GM19035 (cell line): Measurements from ENCODE around the gene FOXP1.

ENCODE experiments used
- ATAC-seq: cut with Tn5 transposase; IDR thresholded peaks from one replicate; pipeline ENCODE4 v1.9.1; 2021; ENCODE audit not compliant: unreplicated experiment

FOXP1 gene

DNA sequence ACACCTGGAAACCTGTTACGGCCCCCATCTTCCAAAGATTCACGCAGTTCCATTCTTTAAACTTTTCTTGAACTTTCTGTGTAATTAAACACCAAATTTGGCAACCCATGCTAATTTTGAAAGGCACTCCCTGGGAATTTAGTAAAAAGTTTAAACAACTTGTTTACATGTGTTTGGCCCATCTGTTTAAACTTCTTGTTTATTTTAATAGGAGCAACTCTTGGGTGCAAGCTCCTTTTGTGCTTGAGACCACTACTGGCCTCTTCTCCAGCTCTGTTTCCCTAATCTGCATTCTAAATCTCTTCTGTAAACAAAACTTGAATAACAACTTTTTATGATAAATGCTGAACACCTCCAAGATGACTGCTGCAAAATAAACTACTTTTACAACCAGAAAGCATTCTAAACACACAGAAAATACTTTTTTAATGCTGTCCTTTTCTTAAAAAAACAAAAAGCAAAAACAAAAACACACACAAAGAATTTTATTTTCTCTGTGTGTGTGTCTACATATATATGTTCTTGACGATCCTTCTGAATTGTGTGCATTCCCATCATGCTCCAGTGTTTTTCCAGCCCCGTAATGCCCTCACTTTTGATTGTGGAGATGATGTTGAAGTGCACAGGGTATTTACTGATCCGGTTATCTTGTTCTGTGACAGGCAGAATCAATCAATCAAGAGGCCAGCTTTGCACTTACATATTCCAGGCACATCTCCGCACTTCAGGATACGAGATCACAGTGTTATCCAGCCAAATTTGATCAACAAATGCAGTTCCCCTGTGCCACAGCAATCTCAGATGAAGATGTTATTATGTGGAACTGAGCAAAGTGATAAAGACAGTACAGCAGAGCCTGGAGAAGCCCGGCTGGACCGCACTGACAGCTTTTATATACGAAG is 416.9 kb downstream of the FOXP1 start:
- ATAC-seq = no peak

DNA sequence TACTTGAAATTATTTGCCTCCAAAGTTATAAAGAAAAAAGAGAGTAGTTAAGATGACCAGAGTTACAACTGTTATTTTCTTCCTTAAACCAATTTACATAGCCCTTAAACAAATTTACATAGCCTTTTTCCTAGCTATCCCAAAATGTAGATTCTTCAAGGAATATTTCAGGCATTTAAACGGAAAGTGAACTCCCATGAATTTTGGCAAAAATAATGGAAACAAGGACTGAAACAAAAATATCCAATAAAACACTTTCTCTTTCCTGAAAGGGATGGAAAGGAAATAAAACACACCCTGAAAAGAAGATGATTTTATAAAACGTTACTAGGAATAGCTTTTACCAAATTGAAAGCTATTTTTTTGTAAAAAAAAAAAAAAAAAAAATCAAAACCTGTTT is 418.6 kb downstream of the FOXP1 start:
- no peak for ATAC-seq

DNA sequence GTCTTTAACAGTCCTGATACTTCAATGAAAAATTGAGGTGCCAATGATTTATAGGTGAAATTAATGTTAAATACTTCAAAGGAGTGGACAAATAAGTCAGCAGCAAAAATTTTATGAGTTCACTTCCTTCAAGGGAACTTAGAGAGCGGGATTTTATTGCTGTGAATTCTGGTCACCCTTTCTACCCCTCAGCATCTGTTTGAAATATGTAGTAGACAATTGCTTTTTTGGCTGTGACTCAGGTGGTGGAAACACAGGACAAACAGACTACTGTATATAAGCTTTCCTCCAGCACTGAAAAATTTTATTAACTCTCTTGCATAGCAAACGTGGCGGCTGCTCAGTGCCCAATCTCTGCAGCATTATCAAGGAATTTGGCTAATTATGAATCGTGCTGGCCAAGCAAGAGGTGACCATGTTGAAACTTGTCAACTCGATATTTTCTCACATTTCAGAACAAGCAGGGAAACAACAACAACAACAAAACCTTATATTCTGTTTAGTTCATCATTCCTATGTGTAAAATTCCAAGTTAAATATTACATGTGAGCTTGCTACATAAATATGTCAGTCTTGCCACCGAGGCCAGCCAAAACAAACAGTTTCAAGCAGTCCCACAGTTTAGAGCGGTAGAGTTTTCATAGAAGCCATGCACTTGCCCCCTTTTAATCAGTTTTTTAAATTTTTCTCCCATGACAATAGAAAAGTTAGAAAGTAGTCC is 420.2 kb downstream of the FOXP1 start:
- no peak for ATAC-seq

DNA sequence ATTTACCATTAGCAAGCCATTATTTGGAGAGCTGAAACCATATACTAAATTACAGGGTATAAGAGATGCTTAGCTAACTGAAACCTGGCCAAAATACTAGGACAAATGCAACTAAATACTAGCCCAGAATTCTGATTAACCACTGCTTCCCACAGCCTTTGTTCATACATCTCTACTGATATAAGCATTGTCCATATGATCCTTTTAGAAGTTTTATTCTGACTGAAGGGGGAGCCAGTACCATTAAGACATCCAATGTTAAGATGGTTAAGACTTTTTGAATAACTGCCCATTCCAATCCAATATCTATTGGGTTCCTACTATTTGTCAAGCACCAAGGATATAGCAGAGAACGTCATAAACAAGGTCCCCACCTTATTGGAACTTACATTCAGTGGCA is 421.3 kb downstream of the FOXP1 start:
- ATAC-seq = no peak

DNA sequence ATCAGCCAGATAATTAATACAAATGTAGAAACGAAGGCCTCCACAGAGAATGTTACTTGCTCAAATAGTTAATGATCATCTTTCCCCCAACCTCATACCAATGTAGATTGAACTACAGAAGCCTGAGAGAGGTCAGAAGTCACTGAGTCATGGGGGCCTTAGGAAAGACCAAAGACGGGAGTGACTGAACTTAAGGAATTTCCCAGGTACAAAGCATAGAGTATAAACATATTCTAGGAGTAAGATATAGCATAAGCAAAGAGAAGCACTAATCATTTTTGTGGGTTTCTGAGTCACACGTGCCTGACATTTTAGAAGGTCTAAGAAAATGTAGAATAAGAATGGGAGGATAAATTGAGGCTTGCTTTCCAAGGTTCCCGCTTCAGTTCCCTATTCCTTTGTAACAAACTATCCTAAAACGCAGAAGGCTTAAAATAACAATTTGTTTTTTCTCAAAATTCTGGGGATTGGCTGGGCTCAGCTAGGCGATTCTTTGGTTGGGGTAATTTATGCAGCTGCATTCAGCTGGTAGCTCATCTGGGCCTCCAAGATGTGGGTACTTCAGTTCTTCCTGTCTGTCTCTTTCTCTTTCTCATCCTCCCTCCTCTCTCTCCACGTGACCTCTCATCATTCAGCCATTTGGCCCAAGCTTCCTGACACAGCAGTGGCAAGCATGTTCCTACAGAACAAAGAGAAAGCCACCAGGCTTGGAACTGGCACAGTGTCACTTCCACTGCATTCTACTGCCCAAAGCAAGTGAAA is 422.6 kb downstream of the FOXP1 start:
- no peak for ATAC-seq

DNA sequence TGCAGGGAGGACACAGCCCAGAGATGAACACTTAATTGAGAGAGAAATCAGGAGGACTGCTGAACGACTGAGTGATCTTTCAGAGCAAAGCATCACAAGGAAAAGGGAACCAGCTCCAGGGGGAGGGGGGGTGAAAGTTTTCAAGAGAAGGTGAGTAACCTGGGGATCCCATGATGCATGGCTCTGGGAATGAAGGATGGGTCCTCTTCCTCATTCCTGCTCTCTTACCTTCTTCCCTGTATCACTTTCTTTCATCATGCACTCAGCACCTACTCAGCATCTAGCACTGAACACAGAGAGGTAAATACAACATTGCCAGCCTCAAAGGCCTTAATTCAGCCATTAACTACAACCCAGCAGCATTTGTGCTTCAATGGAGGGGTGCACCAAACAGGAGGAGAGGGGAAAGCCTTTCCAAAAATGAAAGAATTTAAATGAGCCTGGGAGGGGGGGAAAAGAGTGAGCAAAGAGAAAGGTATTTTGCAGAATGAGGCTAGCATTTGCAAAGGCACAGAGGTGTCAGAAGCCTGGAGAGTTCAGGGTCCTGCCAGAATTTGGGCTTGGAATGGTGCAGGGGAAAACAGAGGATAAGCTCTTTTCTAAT is 427.4 kb downstream of the FOXP1 start:
- ATAC-seq = no peak

DNA sequence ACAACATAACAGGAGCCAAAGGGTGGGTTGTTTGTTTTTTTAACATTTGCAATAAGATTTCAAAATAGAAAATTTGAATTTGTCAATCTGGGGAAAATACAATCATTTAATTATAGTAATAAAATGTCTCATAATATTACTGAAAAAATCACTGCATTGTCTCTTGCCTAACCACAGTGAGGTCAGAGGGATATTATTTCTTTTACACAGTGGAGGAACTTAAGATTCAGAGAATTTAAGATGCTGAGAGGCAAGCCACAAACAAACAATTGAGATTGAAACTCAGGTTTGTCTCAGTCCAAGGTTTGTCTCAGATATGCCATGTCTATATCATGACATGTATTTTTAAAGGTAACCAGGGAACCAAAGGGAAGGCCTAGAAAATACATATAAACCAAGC is 428.7 kb downstream of the FOXP1 start:
- no peak for ATAC-seq

DNA sequence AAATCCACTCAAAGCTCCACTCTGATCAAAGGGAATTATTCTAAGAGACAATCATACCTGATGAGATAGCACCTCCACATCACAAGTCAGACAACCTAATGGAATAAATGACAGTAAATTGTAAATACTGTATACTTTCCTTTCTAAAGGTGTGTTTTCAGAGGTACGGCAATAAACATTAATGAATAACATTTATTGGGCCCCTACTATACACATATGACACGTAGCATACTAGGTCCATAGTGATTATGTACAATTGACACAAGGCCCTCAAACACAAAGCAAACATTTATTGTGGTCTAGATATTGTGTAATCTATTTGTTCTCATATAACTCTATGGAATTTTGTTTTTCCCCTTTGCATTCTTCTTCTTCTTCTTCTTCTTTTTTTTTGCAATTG is 429.8 kb downstream of the FOXP1 start:
- no peak for ATAC-seq

DNA sequence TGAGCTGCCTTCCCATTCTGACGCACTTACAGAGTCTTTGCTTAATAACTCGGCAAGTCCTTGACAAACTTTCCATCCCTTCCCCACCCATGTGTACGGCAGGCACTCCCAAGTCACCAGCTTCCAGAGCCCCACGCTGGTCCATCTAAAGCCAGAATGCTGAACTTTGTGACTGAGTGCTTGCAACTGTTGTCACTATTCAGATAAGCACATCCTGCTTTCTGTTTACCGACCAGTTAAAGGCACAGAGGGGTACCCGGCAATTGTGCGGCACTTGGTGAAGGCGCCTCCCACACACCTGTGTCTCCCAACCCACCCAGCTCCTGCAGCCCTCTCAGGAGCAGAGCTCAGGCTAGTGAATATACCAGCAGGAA is 430.6 kb downstream of the FOXP1 start:
- ATAC-seq = no peak

DNA sequence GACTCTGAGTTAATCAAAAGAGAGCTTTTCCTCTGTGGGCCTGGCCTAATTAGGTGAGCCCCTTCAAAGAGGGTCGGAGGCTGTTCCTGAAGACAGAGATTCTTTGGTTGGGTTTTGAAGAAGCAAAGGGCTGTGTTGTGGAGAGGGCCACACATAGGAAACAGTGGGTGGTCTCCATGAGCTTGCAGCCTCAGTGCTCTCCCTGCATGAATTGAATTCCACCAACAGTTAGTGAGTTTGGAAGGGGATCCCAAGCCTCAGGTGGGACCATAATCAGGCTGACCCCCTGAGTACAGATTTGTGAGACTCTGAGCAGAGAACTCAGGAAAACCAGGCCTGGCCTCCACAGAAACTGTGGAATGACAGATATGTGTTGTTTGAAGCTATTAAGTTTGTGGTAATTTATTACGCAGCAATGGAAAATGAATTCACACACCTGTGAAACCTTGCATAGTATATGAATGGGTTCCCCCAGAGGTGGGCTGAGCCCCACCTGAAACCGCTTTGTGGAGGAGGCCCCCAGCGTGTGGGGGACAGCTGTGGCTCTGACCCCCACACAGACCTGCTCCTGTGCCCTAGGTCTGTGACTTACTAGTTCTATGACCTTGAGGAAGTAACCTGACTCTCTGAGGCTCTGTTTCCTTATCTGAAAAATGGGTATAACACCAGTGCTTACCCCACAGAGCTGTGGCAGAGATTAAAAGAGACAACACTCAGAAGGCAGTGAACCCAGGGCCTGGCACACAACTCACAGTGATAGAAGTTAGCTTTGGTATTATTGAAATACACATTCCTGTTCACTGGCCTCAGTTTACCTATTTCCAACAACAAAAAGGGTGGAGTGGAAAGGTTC is 431.3 kb downstream of the FOXP1 start:
- no peak for ATAC-seq

DNA sequence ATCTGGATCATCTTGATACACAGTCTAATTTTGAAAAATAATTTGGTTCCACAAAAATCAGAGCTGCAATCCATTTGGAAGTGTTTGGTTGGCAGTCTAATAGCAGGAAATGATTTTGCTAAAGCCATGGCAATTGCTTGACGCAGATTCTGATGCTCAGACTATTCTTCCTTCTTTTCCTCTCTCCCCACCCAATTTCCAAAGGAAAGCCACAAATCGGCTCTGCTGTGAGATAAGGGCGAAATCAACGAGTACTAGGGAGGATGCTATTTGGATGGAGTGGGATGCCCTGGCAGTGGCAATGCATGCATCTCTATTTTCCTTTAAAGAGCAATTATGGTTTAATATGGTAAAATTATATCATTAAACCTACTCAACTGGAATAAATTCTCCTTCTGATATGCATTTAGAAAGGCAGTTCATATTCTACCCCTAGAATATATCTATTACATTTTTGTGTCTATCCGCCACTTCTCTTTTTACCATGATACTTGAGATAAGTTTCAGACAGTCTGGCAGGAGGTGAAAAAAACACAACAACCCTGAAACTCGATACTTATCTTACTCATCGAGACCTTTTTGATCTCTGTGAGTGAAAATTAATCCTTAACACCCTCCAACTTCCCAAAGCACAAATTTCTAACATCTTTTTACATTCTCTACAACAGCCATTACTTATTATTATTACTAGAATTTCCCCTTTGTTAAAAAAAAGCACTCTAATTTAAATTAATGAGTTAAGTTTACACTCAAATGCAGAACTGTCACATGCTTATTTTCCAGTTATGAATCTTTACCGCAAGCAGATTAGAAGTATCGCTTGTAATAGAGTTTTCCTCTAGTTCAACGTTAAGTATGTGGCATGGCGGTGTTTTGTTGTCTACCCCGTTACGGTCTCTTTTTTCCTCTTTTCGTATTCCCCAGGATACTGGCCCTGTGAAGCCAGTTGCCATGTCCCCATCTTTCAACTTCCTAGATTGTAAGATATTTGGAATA is 433.3 kb downstream of the FOXP1 start:
- ATAC-seq = no peak

DNA sequence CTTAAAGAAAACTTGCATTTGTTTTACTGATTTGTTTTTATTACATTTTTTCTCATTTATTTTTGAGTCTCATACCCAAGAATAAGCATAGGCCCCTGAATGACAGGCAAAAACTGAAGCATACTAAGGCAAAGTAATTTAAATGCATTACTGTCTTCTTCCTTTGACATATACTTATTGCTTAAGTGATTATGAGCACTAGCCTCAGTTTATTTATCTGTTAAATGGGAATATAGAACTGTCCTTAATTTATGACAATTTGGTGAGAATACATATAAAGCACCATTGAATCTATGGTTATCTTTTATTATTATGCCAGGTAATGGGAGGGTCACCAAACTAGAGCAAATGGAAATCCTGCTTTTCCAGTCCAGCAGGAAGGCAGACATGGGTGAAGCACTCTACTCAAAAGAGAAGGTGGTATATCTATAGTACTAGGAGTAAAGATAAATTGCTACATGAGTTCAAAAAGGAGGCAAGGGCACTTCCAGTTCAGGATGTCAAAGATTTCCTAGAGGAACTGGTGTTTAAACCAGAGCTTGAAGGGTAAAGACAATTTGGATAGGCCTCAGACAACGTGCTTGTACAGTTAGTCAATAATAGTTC is 435.0 kb downstream of the FOXP1 start:
- no peak for ATAC-seq

DNA sequence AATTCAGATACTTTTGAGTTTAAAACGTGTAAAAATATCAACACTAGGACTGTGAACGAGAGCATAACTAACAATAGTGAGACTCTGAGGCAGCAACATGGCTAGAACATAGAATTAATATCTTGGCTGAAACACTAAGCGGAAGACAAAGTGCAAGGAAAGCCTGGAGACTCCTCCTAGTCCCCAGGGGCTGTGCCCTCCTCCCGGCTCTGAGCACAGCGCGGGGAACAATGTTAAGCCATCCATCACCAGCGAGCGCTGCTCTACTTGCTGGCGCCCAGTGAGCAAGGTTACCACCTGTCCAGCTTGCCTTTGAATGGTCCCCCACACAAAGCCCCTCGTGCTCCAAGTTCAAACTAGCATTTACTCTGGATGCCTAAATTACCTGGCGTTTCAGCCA is 436.9 kb downstream of the FOXP1 start:
- no peak for ATAC-seq

DNA sequence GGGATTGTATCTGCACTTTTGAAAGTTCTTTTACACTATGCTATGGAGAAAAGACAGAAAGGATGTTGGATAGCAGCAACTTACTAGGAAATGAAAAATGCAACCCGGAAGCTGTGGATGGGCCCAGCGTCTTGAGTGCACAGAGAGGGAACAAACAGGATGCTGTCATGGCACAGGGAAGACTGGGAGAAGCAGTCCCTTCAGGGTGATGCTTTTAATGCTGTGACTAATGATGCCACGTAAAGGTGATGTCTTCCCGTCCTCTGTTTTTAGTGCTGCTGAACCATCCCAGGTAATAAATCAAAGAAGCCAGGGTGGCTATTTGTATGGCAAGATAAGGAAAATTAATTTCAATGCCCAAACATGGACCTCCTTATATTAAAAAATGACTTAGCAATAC is 437.6 kb downstream of the FOXP1 start:
- ATAC-seq = no peak

DNA sequence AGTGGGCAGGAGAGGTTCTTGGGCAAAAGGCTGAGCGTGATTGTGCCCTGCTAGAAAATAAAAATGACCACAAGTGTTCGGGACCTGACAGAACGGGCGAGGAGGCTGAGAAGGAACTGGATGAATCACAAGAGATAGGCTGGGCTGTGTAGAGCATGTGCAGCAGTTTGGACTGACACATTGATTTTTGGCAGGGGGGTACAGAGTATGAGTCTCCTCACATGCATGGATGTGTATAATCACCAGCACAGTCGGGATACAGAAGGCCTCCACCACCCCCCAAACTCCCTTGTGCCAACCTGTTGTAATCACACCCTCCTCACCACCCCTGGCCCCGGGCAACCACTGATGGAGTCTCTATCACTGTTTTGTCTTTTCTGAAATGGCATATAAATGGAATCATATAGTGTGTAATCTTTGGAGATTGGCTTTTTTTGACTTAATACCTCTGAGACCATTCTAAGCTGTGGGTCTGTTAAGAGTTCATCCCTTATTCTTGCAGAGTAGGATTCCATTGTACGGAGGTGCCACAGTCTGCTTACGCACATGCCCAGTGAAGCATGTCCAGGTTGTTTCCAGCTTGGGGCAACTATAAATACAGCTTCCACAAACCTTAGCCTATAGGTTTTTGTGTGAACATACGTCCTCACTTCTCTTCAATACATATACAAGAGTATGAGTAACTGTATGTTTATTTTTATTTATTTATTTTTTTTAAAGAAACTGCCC is 438.8 kb downstream of the FOXP1 start:
- ATAC-seq = no peak

DNA sequence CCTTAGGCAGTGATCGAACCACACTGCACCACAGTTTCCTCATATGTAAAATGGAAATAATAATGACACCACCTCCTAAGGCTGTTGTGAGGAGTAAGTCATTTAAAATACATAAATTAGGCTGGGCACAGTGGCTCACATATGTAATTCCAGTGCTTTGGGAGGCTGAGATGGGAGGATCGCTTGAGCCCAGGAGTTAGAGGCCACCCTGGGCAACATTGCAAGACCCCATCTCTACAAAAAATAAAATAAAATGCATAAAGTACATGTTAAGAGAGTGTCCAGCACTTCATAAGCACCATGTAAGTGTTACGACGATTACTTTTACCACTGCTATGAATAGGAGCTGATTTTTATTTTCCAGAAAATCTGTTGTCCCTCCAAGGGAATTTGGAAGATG is 440.0 kb downstream of the FOXP1 start:
- no peak for ATAC-seq

DNA sequence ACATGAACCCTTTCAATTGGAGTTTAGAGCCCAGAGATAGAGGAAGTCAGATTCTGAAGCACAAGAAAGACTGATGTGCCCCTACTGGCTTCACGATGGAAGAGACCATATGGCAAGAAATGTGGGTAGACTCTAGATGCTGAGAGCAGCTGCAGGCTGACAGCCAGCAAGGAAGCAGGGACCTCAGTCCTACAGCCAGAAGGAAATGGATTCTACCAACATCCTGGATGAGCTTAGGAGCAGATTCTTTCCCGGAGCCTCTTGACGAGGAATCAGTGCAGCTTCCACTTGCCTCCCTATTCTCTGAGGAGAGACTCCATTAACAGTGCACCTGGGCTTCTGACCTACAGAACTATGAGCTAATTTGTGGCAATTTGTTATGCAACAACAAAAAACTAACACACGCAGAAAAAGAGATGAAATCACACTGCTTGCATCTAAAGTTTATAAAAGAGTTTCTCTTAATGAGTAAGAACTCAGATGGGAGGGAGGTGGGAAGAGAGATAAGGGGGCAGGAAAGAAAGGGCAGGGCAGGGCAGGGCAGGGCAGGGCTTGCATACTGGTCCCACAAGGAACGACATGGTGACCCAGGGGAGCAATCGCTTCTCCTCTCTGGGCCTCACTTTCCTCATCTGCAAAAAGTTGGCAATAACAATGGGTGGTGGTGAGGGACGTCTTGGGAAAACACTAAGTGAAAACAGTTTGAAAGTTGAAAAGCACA is 440.9 kb downstream of the FOXP1 start:
- ATAC-seq = no peak
